Activated CD8-positive, alpha-beta T cell treated with anti-CD3 and anti-CD28 coated beads for 36 hours (primary cell): ENCODE results near the gene TPM4. TPM values are rescaled to one million over a fixed set of nuclear protein-coding genes. Genes with fewer than 3 reads are reported as not detected.

Experiments
- ATAC-seq: fragments of 200-7000 bp; cut with Tn5 transposase; one replicate; pipeline ENCODE4 v1.10.0; 2021; ENCODE audit warnings: mild to moderate bottlenecking, moderate library complexity
- CTCF ChIA-PET: fragments of 350-600 bp; sonication (Branson Sonifier 250); formaldehyde crosslinking; loops from one replicate; lab custom pipeline; 2021; ENCODE audit warnings: antibody characterized with exemption; lab: Charles Lee
- POLR2A ChIA-PET: fragments of 350-600 bp; sonication (Branson Sonifier 250); formaldehyde crosslinking; loops from one replicate; lab custom pipeline; 2021; ENCODE audit warnings: antibody characterized with exemption; lab: Charles Lee
- DNase-seq: peaks from one replicate; pipeline ENCODE4 v3.0.0-alpha.2; 2020
- H3K27ac Mint-ChIP-seq: one replicate; pipeline ENCODE4 v1.8.0; 2021; ENCODE audit warnings: mild to moderate bottlenecking, mixed read lengths
- H3K27me3 Mint-ChIP-seq: one replicate; pipeline ENCODE4 v1.8.0; 2021; ENCODE audit warnings: mixed read lengths
- H3K36me3 Mint-ChIP-seq: one replicate; pipeline ENCODE4 v1.8.0; 2021; ENCODE audit warnings: low read depth, mixed read lengths
- H3K4me1 Mint-ChIP-seq: one replicate; pipeline ENCODE4 v1.8.0; 2021; ENCODE audit warnings: low read depth, mixed read lengths
- H3K4me3 Mint-ChIP-seq: one replicate; pipeline ENCODE4 v1.8.0; 2021; ENCODE audit warnings: mild to moderate bottlenecking, moderate library complexity, mixed read lengths
- H3K9me3 Mint-ChIP-seq: one replicate; pipeline ENCODE4 v1.8.0; 2021; ENCODE audit warnings: mixed read lengths
- intact Hi-C: fragments of 100-400 bp; cut with micrococcal nuclease; formaldehyde crosslinking; loops from one replicate; pipeline ENCODE4 v1.10.0; 2022
- total RNA-seq, 2 experiments: library from RNA; stranded (reverse); gene quantifications; one replicate each; pipeline ENCODE4 v1.2.3, GENCODE V29; 2021
- TF ChIP-seq, protein P1 (sequence below): fragments of 200-600 bp; IDR thresholded peaks from one replicate; pipeline ENCODE4 v1.8.0; 2022; ENCODE audit warnings: antibody characterized with exemption, mild to moderate bottlenecking

The TPM4 gene
- total RNA-seq, 2 experiments from 2014 or later = 230 to 232 TPM

GRCh38 chr19:16112778-16113177 lies 36.5 kb downstream of the TPM4 start:
- Mint-ChIP-seq H3K27ac (peak overlapping the region; percentile 98), H3K4me3 (peak overlapping the region; percentile 95), H3K4me1 (peaks cover 46% of the 10 kb centered on the region), H3K27me3 (no peaks in the 10 kb centered on the region), H3K9me3 (no peaks in the 10 kb centered on the region), H3K36me3 (peaks cover 30% of the 10 kb centered on the region)
- ChIA-PET CTCF (interaction anchor here (0.7 to 3.8 kb wide), 9 partner anchors 22 to 73 kb away, joined by 3 to 31 read pairs (median 4); partner anchors contain the start of genes FAM32A and TPM4), POLR2A (interaction anchor here (0.6 to 1.8 kb wide), 6 partner anchors 14 to 455 kb away, joined by 3 to 7 read pairs (median 4); partner anchors contain the start of genes FAM32A and TPM4)
- no peak for ATAC-seq
- intact Hi-C loops = loop anchor here (5.0 kb wide), 1 partner anchor 35 kb away; the partner anchor contains the start of gene TPM4
- no peak for DNase-seq
- TF ChIP-seq, protein P1, sequence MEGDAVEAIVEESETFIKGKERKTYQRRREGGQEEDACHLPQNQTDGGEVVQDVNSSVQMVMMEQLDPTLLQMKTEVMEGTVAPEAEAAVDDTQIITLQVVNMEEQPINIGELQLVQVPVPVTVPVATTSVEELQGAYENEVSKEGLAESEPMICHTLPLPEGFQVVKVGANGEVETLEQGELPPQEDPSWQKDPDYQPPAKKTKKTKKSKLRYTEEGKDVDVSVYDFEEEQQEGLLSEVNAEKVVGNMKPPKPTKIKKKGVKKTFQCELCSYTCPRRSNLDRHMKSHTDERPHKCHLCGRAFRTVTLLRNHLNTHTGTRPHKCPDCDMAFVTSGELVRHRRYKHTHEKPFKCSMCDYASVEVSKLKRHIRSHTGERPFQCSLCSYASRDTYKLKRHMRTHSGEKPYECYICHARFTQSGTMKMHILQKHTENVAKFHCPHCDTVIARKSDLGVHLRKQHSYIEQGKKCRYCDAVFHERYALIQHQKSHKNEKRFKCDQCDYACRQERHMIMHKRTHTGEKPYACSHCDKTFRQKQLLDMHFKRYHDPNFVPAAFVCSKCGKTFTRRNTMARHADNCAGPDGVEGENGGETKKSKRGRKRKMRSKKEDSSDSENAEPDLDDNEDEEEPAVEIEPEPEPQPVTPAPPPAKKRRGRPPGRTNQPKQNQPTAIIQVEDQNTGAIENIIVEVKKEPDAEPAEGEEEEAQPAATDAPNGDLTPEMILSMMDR = no peak

DNA sequence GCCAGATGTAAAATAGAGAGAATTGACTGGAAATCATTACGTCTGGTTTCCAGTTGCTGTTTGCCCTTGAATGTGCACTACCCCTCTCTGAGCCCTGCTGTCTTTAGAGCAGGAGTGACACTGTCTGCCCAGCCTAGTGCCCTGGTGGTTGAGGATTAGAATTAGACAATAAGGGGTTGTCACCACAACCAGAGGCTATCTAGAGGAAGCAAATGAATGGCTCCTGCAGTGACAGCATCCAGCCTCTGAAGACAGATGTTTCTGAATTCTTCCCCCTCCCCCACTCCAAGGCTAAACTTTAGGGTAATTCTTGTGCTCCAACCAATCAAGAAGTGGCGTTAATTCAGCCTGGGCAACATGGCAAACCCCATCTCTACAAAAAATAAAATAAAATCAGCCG lies 37.4 kb downstream of the TPM4 start:
- Mint-ChIP-seq H3K4me3 (peak overlapping the region; percentile 51), H3K27ac (peak overlapping the region; percentile 72), H3K27me3 (no peaks in the 10 kb centered on the region), H3K9me3 (no peaks in the 10 kb centered on the region), H3K4me1 (peaks cover 56% of the 10 kb centered on the region), H3K36me3 (peaks cover 38% of the 10 kb centered on the region)
- ChIA-PET CTCF (interaction anchor here (1.1 to 3.8 kb wide), 4 partner anchors 27 to 51 kb away, joined by 3 to 31 read pairs (median 4); partner anchors contain the start of gene TPM4), POLR2A (interaction anchor here (0.8 to 1.8 kb wide), 5 partner anchors 14 to 72 kb away, joined by 3 to 7 read pairs (median 4); partner anchors contain the start of genes FAM32A and TPM4)
- TF ChIP-seq, protein P1 = no peak
- ATAC-seq (no peak), DNase-seq (peak; percentile 21)
- intact Hi-C loops = loop anchor here (5.0 kb wide), 1 partner anchor 36 kb away; the partner anchor contains the start of gene TPM4

DNA sequence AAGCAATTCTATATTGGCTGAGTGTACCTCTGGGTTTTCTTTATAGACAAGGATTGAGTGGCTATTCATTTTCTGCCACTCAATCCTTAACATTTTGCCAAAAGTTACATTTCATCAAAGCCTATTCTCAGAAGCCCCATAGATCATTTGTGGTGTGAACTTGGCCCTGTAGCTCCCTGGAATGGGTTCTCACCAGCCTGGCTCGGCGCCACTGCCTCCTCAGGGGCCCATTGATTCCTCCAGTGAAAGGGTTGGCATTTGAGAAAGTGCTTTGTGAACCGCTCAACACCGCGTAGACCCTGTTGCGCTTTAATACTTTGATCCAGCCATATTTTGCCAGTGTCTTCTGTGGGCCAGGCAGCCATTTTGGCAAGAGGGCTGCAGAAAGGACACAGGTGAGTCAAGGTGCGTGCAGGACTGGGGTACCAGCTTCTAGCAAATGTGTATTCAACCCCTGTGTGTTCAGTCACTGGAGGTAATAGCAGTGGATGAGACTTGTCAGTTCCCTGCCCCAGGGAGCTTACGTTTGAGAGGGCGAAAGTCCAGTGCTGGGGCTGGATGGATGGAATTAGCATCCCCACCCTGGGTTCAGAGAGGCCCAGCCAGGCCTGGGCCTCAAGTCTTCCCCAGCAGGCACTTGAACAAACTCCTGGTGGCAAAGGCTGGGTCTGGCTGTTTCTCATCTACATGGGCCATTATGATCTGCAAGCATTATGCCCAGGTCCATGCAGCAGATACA lies 39.2 kb downstream of the TPM4 start:
- DNase-seq = no peak
- peaks cover 68% of the 10 kb centered on the region for H3K4me1 Mint-ChIP-seq
- TF ChIP-seq, protein P1 = no peak
- H3K27me3 Mint-ChIP-seq = no peaks in the 10 kb centered on the region
- peak overlapping the region; percentile 50 for H3K27ac Mint-ChIP-seq
- H3K36me3 Mint-ChIP-seq = peaks cover 54% of the 10 kb centered on the region
- ATAC-seq = no peak
- ChIA-PET POLR2A (interaction anchor here (0.7 to 1.2 kb wide), 3 partner anchors 15 to 70 kb away, joined by 3 to 4 read pairs (median 3); no protein-coding TSS in a partner anchor), CTCF (interaction anchor here (0.7 to 1.7 kb wide), 2 partner anchors 38 to 74 kb away, joined by 3 to 4 read pairs; no protein-coding TSS in a partner anchor)
- H3K9me3 Mint-ChIP-seq = no peaks in the 10 kb centered on the region
- no peak overlapping the region for H3K4me3 Mint-ChIP-seq
- intact Hi-C loops = no loop called here

DNA sequence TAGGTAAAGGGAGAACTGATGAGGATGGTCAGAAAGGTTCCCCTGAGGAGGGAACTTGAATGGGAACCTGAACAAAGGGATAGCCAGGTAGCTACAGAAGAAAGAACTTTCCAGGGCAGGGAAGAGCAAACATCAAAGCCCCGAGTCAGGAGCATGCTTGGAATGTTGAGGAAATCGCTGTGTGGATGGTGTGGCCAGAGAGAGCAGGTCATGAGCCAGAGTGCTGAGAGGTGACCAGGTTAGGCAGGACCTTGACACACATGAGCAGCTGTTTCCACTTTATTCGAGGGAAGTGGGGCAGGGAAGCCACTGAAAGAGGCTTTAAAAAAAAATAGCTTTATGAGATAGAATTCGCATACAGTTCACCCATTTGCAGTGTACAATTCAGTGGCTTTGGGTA lies 39.8 kb downstream of the TPM4 start:
- ChIA-PET POLR2A (interaction anchor here (0.7 to 1.2 kb wide), 2 partner anchors 16 to 70 kb away, joined by 3 to 4 read pairs; no protein-coding TSS in a partner anchor), CTCF (interaction anchor here (0.9 to 1.7 kb wide), 3 partner anchors 10 to 54 kb away, joined by 3 to 4 read pairs (median 3); no protein-coding TSS in a partner anchor)
- peaks cover 57% of the 10 kb centered on the region for H3K36me3 Mint-ChIP-seq
- no peaks in the 10 kb centered on the region for H3K27me3 Mint-ChIP-seq
- TF ChIP-seq, protein P1 = no peak
- ATAC-seq (no peak), DNase-seq (no peak)
- H3K27ac Mint-ChIP-seq = peak overlapping the region; percentile 50
- H3K4me1 Mint-ChIP-seq = peaks cover 66% of the 10 kb centered on the region
- no peak overlapping the region for H3K4me3 Mint-ChIP-seq
- intact Hi-C loops = no loop called here
- no peaks in the 10 kb centered on the region for H3K9me3 Mint-ChIP-seq
